ENCODE results near the gene AQP10. TPM values are rescaled to one million over a fixed set of nuclear protein-coding genes. Genes with fewer than 3 reads are reported as not detected.
"Not testable (repeated sequence)": the region's sequence is repeated elsewhere in the genome, so short reads cannot be mapped to it uniquely, and the experiment has no call there.

Gene AQP10, protein sequence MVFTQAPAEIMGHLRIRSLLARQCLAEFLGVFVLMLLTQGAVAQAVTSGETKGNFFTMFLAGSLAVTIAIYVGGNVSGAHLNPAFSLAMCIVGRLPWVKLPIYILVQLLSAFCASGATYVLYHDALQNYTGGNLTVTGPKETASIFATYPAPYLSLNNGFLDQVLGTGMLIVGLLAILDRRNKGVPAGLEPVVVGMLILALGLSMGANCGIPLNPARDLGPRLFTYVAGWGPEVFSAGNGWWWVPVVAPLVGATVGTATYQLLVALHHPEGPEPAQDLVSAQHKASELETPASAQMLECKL
- under 1 TPM in 1 of 4 donors, not detected in 3; 0.21 TPM for total RNA-seq

DNA sequence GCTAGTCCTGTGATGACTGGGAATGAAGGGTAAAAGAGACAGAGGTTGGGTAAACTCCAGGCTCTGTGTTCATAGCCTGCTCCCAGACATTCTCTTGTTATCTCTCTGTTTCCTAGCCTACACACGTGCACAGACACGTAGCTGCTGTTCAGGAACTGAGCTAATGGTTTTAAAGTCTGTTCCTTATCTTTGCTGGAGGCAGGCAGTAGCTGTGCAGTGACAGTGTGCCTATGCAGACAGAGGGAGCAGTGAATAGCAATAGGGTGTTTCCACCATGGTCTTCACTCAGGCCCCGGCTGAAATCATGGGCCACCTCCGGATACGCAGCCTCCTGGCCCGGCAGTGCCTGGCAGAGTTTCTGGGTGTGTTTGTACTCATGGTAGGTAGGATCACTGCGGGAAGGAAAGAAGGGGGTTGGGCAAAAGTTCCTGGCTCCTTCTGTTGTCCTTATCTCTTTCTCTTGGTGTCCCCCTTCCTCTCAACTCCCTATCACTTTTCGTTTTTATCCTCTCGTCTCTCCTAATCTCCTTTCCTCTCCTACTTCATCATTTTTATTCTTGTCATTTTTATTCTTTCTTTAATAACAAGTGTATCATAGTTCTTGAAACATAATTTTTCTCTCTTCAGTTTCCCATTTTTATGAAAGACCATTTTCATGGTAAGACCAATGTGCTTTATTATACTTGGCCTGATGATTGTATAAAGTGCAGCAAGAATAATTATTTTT is at the start of gene AQP10:
Gene AQP10 (plus strand): TSS at position 212 of the 727 bp plus-strand sequence. CDS start 63 bp downstream, at position 275.
- no peak within 1 kb of the TSS for H3K4me3 ChIP-seq
- peaks cover 0 to 12% (median 2%) of the 10 kb centered on the region in 4 donors for H3K4me1 ChIP-seq
- H3K27me3 ChIP-seq, result peaks cover 0 to 4% of the 10 kb centered on the region in 2 donors
- H3K36me3 ChIP-seq, result no peaks in the 10 kb centered on the region
- TF ChIP-seq, protein P1, sequence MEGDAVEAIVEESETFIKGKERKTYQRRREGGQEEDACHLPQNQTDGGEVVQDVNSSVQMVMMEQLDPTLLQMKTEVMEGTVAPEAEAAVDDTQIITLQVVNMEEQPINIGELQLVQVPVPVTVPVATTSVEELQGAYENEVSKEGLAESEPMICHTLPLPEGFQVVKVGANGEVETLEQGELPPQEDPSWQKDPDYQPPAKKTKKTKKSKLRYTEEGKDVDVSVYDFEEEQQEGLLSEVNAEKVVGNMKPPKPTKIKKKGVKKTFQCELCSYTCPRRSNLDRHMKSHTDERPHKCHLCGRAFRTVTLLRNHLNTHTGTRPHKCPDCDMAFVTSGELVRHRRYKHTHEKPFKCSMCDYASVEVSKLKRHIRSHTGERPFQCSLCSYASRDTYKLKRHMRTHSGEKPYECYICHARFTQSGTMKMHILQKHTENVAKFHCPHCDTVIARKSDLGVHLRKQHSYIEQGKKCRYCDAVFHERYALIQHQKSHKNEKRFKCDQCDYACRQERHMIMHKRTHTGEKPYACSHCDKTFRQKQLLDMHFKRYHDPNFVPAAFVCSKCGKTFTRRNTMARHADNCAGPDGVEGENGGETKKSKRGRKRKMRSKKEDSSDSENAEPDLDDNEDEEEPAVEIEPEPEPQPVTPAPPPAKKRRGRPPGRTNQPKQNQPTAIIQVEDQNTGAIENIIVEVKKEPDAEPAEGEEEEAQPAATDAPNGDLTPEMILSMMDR (IDR thresholded peaks at IDR 0.05), result no peak
- TF ChIP-seq EP300 (IDR thresholded peaks at IDR 0.05) (no peak), POLR2A (IDR thresholded peaks at IDR 0.05) (no peak)
- H3K9me3 ChIP-seq, result peaks cover 0 to 7% (median 0%) of the 10 kb centered on the region in 4 donors
- H3K27ac ChIP-seq, result no peak within 1 kb of the TSS
- no peak for DNase-seq (ENCODE audit: low spot score in 2 of 2)
- WGBS, 2 donors, result 41 to 44% methylated on average over 9 of the region's 9 CpGs

DNA sequence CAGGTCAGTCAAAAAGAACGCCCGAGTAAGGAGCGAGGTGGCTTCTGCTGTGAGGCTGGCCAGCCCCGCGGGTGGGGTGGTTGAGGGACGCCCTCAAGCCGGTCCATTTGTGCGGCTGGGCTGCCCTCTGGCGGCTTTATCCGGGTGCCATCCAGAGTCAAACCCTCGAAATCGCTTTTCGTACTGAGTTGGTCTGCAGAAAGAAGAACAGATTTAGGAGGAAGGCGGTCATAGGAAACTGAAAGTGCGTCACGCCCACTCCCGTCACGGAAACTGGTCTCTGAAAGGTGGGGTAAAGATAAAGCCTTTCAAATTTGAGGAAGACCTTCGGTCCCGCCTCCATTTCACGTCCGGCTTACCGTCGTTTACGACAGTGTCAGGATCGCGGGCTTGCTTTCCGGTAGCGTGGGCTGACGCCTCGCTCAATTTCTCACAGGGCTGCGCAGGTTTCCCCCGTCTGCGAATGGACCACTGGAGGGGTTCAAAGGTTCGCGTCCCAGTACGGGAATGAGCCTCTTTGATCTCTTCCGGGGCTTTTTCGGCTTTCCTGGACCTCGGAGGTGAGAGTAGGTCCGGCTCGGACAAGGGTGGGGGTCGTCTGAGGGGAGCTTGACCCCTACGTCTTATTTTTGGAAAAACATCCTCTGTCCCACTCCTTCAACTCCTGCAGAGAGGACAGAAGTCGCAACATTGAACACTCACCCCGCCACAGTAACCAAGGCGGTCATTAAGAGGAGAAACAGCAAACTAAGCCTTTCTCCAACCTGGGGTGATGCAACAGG is 48.5 kb upstream of the AQP10 start, which contains the start of gene HAX1:
Gene HAX1 (plus strand): TSS at position 413 of the 782 bp plus-strand sequence. CDS start 95 bp downstream, at position 508.
- peak within 1 kb of the TSS; percentile 89 to 97 (median 94) for H3K27ac ChIP-seq
- H3K9me3 ChIP-seq, result no peaks in the 10 kb centered on the region
- peaks cover 0 to 19% (median 11%) of the 10 kb centered on the region in 4 donors for H3K4me1 ChIP-seq
- 0% methylated on average over 41 to 45 of the region's 47 CpGs for WGBS, 2 donors
- TF ChIP-seq, protein P1 (IDR thresholded peaks at IDR 0.05), result peak; percentile 71 to 95 (median 82)
- TF ChIP-seq EP300 (IDR thresholded peaks at IDR 0.05) (peak; percentile 75 to 97), POLR2A (IDR thresholded peaks at IDR 0.05) (peak; percentile 20 to 77)
- H3K27me3 ChIP-seq, result no peaks in the 10 kb centered on the region
- H3K36me3 ChIP-seq, result peaks cover 0 to 67% (median 4%) of the 10 kb centered on the region in 3 donors
- H3K4me3 ChIP-seq, result peak within 1 kb of the TSS; percentile 61 to 97 (median 88)
- peak; percentile 83 to 93 for DNase-seq (ENCODE audit: low spot score in 2 of 2)

DNA sequence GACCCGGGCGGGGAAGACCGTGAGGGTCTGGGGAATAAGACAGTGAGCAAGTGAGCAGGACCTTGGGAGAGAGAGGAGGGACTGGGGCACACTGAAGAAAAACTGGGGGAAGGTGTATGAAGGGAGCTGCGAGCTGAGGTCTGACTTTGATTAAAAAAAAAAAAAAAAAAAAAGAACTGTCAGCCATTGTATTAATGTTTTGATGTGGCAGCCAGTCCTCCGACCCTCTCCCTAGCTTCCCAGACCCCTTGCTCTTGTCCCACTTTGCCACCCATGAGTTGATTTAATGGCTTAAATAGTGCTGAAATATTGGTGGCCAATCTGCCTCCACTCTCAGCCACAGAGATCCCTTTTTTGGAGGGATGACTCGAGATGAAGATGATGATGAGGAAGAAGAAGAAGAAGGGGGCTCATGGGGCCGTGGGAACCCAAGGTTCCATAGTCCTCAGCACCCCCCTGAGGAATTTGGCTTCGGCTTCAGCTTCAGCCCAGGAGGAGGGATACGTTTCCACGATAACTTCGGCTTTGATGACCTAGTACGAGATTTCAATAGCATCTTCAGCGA is 47.8 kb upstream of the AQP10 start:
- DNase-seq (ENCODE audit: low spot score in 2 of 2), result no peak
- peaks cover 0 to 19% (median 11%) of the 10 kb centered on the region in 4 donors for H3K4me1 ChIP-seq
- no peaks in the 10 kb centered on the region for H3K9me3 ChIP-seq
- no peaks in the 10 kb centered on the region for H3K27me3 ChIP-seq
- H3K27ac ChIP-seq, result peak overlapping the region; percentile 89 to 97 (median 94)
- 41 to 45% methylated on average over 13 of the region's 13 CpGs for WGBS, 2 donors
- H3K4me3 ChIP-seq, result peak overlapping the region; percentile 61 to 97 (median 88)
- peaks cover 0 to 68% (median 4%) of the 10 kb centered on the region in 3 donors for H3K36me3 ChIP-seq
- TF ChIP-seq POLR2A (IDR thresholded peaks at IDR 0.05) (no peak), EP300 (IDR thresholded peaks at IDR 0.05) (no peak)
- TF ChIP-seq, protein P1 (IDR thresholded peaks at IDR 0.05), result no peak

DNA sequence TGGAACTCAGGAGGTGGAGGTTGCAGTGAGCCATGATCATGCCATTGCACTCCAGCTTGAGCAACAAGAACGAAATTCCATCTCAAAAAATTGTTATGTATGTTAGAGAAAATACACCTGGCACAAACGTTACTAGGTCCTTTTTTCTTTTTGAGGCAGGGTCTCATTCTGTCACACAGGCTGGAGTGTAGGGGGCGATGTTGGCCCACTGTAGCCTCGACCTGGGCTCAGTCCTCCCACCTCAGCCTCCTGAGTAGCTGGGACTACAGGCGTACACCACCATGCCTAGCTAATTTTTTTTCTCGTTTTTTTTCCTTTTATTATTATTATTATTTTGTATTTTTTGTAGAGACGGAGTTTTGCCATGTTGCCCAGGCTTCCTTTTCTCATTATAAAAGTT is 44.1 kb upstream of the AQP10 start:
- TF ChIP-seq EP300 (IDR thresholded peaks at IDR 0.05), result no peak
- TF ChIP-seq, protein P1 (IDR thresholded peaks at IDR 0.05), result no peak
- Histone ChIP-seq H3K4me1 (peaks cover 0 to 16% (median 11%) of the 10 kb centered on the region in 4 donors), H3K36me3 (peaks cover 0 to 44% (median 0%) of the 10 kb centered on the region in 3 donors), H3K9me3 (no peaks in the 10 kb centered on the region), H3K4me3 (no peak overlapping the region), H3K27ac (no peak overlapping the region), H3K27me3 (no peaks in the 10 kb centered on the region)
- no peak for DNase-seq (ENCODE audit: low spot score in 2 of 2)
- 85 to 86% methylated on average over 7 of the region's 7 CpGs for WGBS, 2 donors

DNA sequence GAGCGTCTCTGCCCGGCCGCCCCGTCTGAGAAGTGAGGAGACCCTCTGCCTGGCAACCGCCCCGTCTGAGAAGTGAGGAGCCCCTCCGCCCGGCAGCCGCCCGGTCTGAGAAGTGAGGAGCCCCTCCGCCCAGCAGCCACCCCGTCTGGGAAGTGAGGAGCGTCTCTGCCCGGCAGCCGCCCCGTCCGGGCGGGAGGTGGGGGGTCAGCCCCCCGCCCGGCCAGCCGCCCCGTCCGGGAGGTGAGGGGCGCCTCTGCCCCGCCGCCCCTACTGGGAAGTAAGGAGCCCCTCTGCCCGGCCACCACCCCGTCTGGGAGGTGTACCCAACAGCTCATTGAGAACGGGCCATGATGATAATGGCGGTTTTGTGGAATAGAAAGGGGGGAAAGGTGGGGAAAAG is 33.3 kb upstream of the AQP10 start:
- not testable (repeated sequence) for H3K4me3 ChIP-seq; H3K4me1 ChIP-seq; H3K36me3 ChIP-seq; H3K27me3 ChIP-seq; H3K9me3 ChIP-seq; DNase-seq (ENCODE audit: low spot score in 2 of 2); H3K27ac ChIP-seq
- WGBS, 2 donors, result 95 to 96% methylated on average over 9 to 16 of the region's 30 CpGs
